Neural progenitor cell (in vitro differentiated cells): ENCODE measurements around the gene SLC10A1. TPM values are rescaled to one million over a fixed set of nuclear protein-coding genes. Genes with fewer than 3 reads are reported as not detected.

Source experiments
- DNase-seq: peaks from one replicate; pipeline ENCODE4 v3.0.0-alpha.2; 2016; ENCODE audit warnings: low spot score
- H2AFZ ChIP-seq: fragments of 200-600 bp; sonication (generic); replicated peaks from 2 replicates; pipeline ENCODE4 v1.6.1; 2016; ENCODE audit warnings: antibody characterized with exemption
- H3F3A ChIP-seq: fragments of 200-600 bp; sonication (generic); 2 replicates; pipeline ENCODE4 v1.6.1; 2016; ENCODE audit warnings: antibody characterized with exemption, low read depth
- H3K27ac ChIP-seq: fragments of 200-600 bp; sonication (generic); 2 replicates; pipeline ENCODE4 v1.5.1; 2016; ENCODE audit warnings: mild to moderate bottlenecking
- H3K27me3 ChIP-seq: fragments of 200-600 bp; sonication (generic); 2 replicates; pipeline ENCODE4 v1.6.1; 2016; ENCODE audit warnings: mild to moderate bottlenecking, moderate library complexity
- H3K36me3 ChIP-seq: fragments of 200-600 bp; sonication (generic); 2 replicates; pipeline ENCODE4 v1.5.1; 2016
- H3K4me1 ChIP-seq: fragments of 200-600 bp; sonication (generic); 2 replicates; pipeline ENCODE4 v1.6.1; 2016; ENCODE audit warnings: mixed run types
- H3K4me2 ChIP-seq: fragments of 200-600 bp; sonication (generic); 2 replicates; pipeline ENCODE4 v1.6.1; 2016
- H3K4me3 ChIP-seq: fragments of 200-600 bp; sonication (generic); 2 replicates; pipeline ENCODE4 v1.5.1; 2016
- H3K79me2 ChIP-seq: fragments of 200-600 bp; sonication (generic); 2 replicates; pipeline ENCODE4 v1.6.1; 2016; ENCODE audit warnings: low read depth
- H3K9ac ChIP-seq: fragments of 200-600 bp; sonication (generic); 2 replicates; pipeline ENCODE4 v1.6.1; 2016
- H3K9me3 ChIP-seq: fragments of 200-600 bp; sonication (generic); 2 replicates; pipeline ENCODE4 v1.5.1; 2016; ENCODE audit warnings: low read depth
- H4K20me1 ChIP-seq: fragments of 200-600 bp; sonication (generic); 2 replicates; pipeline ENCODE4 v1.6.1; 2016; ENCODE audit warnings: low read depth
- H3K27ac Mint-ChIP-seq: 3 replicates; pipeline ENCODE4 v1.8.0; 2021; ENCODE audit warnings: mixed read lengths
- H3K27me3 Mint-ChIP-seq: 2 replicates; pipeline ENCODE4 v1.8.0; 2022; ENCODE audit warnings: low read depth, mild to moderate bottlenecking, inconsistent platforms, moderate library complexity, mixed read lengths; ENCODE audit not compliant: insufficient read depth
- H3K36me3 Mint-ChIP-seq: 3 replicates; pipeline ENCODE4 v1.8.0; 2021; ENCODE audit warnings: mixed read lengths
- H3K4me1 Mint-ChIP-seq: 3 replicates; pipeline ENCODE4 v1.8.0; 2021; ENCODE audit warnings: mixed read lengths
- H3K4me3 Mint-ChIP-seq: 3 replicates; pipeline ENCODE4 v1.8.0; 2021; ENCODE audit warnings: mild to moderate bottlenecking, moderate library complexity, mixed read lengths
- H3K9me3 Mint-ChIP-seq: 3 replicates; pipeline ENCODE4 v1.8.0; 2020; ENCODE audit warnings: mixed read lengths
- EZH2 ChIP-seq: fragments of 200-600 bp; sonication (generic); IDR thresholded peaks from 2 replicates; pipeline ENCODE4 v1.6.1; 2017; ENCODE audit warnings: antibody characterized with exemption, mild to moderate bottlenecking, moderate library complexity
- EZH2phosphoT487 ChIP-seq: fragments of 200-600 bp; sonication (generic); IDR thresholded peaks from 2 replicates; pipeline ENCODE4 v1.6.1; 2017; ENCODE audit warnings: antibody characterized with exemption
- total RNA-seq: library from RNA; depleted of rRNA; stranded (reverse); fragments of >200 nt; gene quantifications from 2 replicates; pipeline ENCODE4 v1.2.3, GENCODE V29; 2015; ENCODE audit warnings: low replicate concordance
- TF ChIP-seq, protein P1 (sequence below): fragments of 200-600 bp; sonication (generic); IDR thresholded peaks from 2 replicates; pipeline ENCODE4 v1.5.1; 2017; ENCODE audit warnings: antibody characterized with exemption, mild to moderate bottlenecking

The SLC10A1 gene
- not detected in 2 replicates for total RNA-seq

DNA sequence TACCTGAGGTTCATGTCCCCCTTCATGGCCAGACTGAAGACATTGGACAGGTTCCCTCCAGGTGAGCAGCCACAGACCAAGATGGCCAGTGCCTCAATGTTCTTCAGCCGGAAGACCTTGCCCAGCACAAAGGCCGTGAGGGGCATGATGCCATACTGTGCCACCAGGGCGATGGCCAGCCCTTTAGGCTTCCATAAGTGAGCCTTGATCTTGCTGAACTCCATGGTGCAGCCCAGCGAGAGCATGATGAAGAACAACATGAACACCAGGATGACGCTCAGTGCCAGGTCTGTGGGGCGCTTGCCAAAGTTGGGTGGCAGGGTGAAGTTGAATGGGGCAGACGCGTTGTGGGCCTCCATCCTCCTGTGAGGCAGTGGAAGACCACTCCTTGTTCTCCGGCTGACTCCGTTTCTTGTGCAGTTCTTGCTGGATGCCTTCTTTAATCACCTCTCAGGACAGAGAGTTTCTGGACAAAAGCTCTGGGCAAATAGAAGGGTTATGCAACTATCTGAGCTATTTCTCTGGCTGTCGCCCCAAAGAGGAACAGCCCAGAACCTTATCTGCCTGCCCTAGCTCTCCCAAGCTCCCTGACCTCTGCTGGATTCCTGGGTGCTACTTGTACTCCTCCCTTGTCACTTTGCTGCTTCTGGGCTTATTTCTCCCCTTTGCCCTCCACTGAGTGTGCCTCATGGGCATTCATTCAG, at the start of gene SLC10A1:
TSS of gene SLC10A1 (minus strand) at position 445 of the 704 bp plus-strand sequence. CDS start at position 359, 86 bp downstream.
- Histone ChIP-seq H3K4me3 (no peak within 1 kb of the TSS), H3K4me1 (peaks cover 11% of the 10 kb centered on the region), H3K36me3 (no peaks in the 10 kb centered on the region), H3K9me3 (peaks cover 6% of the 10 kb centered on the region), H4K20me1 (no peaks in the 10 kb centered on the region), H3K9ac (no peak within 1 kb of the TSS), H2AFZ (no peak within 1 kb of the TSS), H3K79me2 (no peaks in the 10 kb centered on the region), H3K27me3 (no peaks in the 10 kb centered on the region), H3K4me2 (no peak within 1 kb of the TSS), H3K27ac (no peak within 1 kb of the TSS), H3F3A (no peaks in the 10 kb centered on the region)
- H3K9me3 Mint-ChIP-seq, result no peaks in the 10 kb centered on the region
- peaks cover 3% of the 10 kb centered on the region for H3K4me1 Mint-ChIP-seq
- H3K4me3 Mint-ChIP-seq, result no peak within 1 kb of the TSS
- TF ChIP-seq, protein P1, sequence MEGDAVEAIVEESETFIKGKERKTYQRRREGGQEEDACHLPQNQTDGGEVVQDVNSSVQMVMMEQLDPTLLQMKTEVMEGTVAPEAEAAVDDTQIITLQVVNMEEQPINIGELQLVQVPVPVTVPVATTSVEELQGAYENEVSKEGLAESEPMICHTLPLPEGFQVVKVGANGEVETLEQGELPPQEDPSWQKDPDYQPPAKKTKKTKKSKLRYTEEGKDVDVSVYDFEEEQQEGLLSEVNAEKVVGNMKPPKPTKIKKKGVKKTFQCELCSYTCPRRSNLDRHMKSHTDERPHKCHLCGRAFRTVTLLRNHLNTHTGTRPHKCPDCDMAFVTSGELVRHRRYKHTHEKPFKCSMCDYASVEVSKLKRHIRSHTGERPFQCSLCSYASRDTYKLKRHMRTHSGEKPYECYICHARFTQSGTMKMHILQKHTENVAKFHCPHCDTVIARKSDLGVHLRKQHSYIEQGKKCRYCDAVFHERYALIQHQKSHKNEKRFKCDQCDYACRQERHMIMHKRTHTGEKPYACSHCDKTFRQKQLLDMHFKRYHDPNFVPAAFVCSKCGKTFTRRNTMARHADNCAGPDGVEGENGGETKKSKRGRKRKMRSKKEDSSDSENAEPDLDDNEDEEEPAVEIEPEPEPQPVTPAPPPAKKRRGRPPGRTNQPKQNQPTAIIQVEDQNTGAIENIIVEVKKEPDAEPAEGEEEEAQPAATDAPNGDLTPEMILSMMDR, result no peak
- TF ChIP-seq EZH2phosphoT487, result no peak
- TF ChIP-seq EZH2, result no peak
- H3K27ac Mint-ChIP-seq, result no peak within 1 kb of the TSS
- H3K36me3 Mint-ChIP-seq, result no peaks in the 10 kb centered on the region
- no peak for DNase-seq
- H3K27me3 Mint-ChIP-seq, result peaks cover 4% of the 10 kb centered on the region

DNA sequence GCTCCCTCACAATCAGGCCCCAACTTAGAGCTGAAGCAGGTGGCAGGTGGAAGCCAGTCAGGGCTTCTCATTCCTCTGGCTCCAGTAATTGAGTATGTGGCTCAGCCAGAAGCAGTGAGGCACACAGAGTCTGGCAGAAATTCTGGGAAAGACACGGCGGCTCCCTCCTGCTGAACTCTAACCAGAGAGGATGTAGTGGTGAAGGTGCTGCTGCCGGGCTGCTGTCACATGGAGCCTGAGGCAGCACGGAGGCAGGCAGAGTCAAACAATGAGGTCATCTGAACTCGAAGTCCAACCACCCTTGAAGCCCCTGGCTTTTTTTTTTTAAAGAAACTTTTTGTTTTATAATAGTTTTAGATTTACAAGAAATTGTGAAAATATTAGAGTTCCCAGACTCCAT, 48.7 kb upstream of the SLC10A1 start:
- Mint-ChIP-seq H3K36me3 (no peaks in the 10 kb centered on the region), H3K9me3 (no peaks in the 10 kb centered on the region), H3K27me3 (peaks cover 21% of the 10 kb centered on the region), H3K4me1 (peaks cover 34% of the 10 kb centered on the region), H3K27ac (no peak overlapping the region), H3K4me3 (no peak overlapping the region)
- Histone ChIP-seq H3K4me3 (no peak overlapping the region), H3K4me2 (no peak overlapping the region), H3K27me3 (no peaks in the 10 kb centered on the region), H4K20me1 (no peaks in the 10 kb centered on the region), H3K9me3 (no peaks in the 10 kb centered on the region), H3K79me2 (no peaks in the 10 kb centered on the region), H2AFZ (no peak overlapping the region), H3F3A (peaks cover 40% of the 10 kb centered on the region), H3K9ac (no peak overlapping the region), H3K4me1 (peaks cover 56% of the 10 kb centered on the region), H3K27ac (no peak overlapping the region), H3K36me3 (no peaks in the 10 kb centered on the region)
- no peak for DNase-seq
- TF ChIP-seq EZH2phosphoT487, result no peak
- TF ChIP-seq, protein P1, result no peak

DNA sequence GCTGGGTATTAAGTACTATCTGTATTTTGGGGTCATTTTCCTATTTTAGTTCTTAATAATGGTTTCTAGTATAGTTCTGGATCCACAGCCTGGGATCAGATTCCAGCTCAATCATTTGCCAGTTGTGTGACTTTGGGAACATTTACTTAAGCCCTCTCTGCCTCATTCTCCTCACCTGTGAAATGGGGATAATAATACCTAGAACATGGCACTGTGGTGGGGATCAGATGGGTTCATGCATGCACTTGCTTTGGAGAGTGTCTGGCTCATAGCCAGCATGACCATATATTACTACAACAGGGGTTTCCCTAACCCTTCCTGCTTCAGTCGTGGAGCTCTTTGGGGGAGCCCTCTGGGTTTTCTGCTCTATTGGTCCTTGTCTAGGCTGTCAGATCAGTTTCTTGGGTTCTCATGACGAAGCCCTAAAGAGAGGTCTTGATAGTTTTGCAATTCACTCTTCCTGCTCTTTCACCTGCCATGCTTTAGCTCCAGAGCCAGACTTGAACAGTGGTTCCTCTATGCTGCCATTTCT, 48.1 kb upstream of the SLC10A1 start:
- no peak overlapping the region for H2AFZ ChIP-seq
- Mint-ChIP-seq H3K4me3 (no peak overlapping the region), H3K27me3 (peaks cover 21% of the 10 kb centered on the region), H3K36me3 (no peaks in the 10 kb centered on the region), H3K4me1 (peaks cover 30% of the 10 kb centered on the region), H3K27ac (peak overlapping the region; percentile 57), H3K9me3 (no peaks in the 10 kb centered on the region)
- H3K27me3 ChIP-seq, result no peaks in the 10 kb centered on the region
- H3K4me2 ChIP-seq, result no peak overlapping the region
- TF ChIP-seq EZH2, result no peak
- TF ChIP-seq, protein P1, result no peak
- TF ChIP-seq EZH2phosphoT487, result no peak
- no peak overlapping the region for H3K9ac ChIP-seq
- no peak for DNase-seq
- H4K20me1 ChIP-seq, result no peaks in the 10 kb centered on the region
- no peak overlapping the region for H3K27ac ChIP-seq
- H3F3A ChIP-seq, result peaks cover 42% of the 10 kb centered on the region
- H3K4me3 ChIP-seq, result no peak overlapping the region
- no peaks in the 10 kb centered on the region for H3K79me2 ChIP-seq
- no peaks in the 10 kb centered on the region for H3K36me3 ChIP-seq
- peaks cover 57% of the 10 kb centered on the region for H3K4me1 ChIP-seq
- no peaks in the 10 kb centered on the region for H3K9me3 ChIP-seq
